Stimulated activated CD8-positive, alpha-beta memory T cell treated with anti-CD3 and anti-CD28 coated beads, Interleukin-2, amount 100 ng/mL, for 1 hour (primary cell): Measurements from ENCODE around the gene SLC35G6.

ENCODE experiments used
- DNase-seq, 2 donors: peaks; one replicate each; pipeline ENCODE4 v3.0.0-alpha.2; 2020; ENCODE audit warnings: low read depth in 2 of 2

Gene SLC35G6

DNA sequence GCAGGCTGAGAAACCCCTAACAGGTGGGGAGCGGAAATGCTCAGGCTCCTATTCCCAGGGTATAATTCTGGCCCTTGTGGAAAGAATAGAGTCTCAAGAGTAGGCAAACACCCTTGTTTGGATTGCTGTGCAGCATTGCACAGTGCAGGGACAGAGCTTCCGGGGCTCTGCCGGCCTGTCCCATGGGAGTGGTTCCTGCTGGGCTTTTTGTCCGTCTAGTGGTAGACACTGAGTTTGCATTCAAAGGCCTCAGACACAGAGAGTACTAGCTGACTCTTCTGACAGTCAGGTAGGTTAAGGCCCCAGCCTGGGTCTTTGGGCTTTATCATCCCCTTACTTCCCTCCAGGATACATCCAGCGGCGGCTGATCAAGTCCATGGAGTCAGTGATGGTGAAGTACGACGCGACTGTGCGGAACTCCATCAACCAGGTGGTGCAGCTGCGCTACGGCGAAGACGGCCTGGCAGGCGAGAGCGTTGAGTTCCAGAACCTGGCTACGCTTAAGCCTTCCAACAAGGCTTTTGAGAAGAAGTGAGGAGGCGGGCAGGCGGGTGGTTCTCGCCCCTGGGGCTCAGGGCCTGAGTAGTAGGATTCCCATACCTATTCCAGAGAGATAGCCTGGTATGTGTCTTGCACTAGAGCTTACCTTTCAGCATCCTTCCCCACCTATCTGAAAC is 21.1 kb downstream of the SLC35G6 start:
- no peak for DNase-seq

DNA sequence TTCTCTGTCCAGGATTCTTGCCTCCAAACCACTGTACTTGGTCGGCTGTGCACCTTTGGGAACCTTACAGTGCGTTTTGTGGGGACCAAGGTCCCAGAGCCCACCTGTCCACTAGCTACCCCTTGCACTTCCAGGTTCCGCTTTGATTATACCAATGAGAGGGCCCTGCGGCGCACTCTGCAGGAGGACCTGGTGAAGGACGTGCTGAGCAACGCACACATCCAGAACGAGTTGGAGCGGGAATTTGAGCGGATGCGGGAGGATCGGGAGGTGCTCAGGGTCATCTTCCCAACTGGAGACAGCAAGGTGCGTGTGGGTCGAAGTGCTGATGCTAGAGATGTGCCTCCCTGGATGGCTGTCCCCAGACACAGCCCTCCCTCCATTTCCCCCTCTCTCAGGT is 21.7 kb downstream of the SLC35G6 start:
- no peak for DNase-seq

DNA sequence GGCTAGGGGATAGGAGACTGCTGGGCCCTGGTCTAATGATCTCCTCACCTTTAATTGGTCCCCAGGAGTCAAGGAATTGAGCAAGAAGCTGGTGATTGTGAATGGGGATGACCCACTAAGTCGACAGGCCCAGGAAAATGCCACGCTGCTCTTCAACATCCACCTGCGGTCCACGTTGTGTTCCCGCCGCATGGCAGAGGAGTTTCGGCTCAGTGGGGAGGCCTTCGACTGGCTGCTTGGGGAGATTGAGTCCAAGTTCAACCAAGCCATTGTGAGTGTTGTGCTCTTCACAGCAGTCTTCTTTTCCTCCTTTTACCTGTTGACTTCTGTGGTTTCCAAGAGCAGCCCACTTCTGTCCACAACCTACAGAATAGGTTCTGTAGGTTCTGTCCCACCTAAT is 22.3 kb downstream of the SLC35G6 start:
- no peak for DNase-seq

DNA sequence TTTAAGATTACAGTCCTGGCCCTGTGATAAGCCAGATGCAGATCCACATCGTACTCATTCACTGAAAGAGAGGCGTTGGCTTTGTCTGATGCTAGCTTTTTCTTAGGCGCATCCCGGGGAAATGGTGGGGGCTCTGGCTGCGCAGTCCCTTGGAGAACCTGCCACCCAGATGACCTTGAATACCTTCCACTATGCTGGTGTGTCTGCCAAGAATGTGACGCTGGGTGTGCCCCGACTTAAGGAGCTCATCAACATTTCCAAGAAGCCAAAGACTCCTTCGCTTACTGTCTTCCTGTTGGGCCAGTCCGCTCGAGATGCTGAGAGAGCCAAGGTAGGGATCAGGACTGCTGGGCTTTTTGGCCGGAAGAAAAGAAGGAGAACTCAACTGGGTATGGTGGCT is 26.9 kb downstream of the SLC35G6 start:
- DNase-seq: no peak

DNA sequence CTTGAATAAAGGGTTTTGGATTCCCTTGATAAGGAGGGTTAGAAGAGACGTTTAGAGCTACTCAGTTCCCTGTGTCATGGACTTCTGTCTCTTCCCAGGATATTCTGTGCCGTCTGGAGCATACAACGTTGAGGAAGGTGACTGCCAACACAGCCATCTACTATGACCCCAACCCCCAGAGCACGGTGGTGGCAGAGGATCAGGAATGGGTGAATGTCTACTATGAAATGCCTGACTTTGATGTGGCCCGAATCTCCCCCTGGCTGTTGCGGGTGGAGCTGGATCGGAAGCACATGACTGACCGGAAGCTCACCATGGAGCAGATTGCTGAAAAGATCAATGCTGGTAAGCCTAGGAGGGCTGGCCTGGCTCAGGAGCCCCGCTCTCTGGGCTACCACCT is 27.6 kb downstream of the SLC35G6 start:
- no peak for DNase-seq

DNA sequence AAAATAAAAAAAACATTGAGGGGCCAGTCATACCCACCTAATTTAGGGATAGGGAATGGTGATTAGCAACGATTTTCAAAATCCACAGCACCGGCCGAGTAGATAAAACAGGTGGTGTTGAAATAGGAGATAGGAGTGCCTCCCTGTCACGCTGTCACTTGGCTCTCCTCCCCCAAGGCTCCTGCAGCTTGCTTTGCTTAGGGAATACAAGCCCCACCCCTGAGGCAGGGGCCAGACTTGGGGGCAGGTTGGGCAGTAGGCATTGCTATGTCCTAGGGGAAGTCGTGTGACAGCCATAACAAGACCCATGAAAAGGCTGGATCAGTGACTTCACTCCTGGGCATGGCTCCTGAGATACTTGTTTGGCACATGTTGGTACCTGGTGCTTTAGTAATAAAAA is 28.7 kb downstream of the SLC35G6 start:
- DNase-seq: no peak

DNA sequence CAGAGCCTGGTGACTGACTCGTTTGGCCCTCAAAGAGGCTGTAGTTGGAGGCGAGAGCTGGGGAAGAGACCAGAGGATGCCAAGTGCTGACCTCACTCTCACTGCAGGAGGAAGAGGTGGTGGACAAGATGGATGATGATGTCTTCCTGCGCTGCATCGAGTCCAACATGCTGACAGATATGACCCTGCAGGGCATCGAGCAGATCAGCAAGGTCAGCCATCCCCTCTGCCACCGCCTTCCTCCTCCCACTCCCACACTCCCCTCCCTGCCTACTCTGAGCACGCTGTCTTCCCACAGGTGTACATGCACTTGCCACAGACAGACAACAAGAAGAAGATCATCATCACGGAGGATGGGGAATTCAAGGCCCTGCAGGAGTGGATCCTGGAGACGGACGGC is 29.9 kb downstream of the SLC35G6 start:
- no peak for DNase-seq

DNA sequence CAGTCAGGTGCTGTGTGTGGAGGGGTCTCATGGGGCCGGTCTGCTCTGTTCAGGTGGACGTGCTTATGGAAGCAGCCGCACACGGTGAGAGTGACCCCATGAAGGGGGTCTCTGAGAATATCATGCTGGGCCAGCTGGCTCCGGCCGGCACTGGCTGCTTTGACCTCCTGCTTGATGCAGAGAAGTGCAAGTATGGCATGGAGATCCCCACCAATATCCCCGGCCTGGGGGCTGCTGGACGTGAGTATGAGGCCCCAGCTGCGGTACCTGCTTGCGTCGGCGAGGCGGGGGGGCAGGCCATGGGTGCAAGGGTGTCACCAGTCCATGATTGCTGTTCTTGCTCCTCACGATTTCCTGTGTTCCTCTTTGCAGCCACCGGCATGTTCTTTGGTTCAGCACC is 30.9 kb downstream of the SLC35G6 start:
- DNase-seq: no peak

DNA sequence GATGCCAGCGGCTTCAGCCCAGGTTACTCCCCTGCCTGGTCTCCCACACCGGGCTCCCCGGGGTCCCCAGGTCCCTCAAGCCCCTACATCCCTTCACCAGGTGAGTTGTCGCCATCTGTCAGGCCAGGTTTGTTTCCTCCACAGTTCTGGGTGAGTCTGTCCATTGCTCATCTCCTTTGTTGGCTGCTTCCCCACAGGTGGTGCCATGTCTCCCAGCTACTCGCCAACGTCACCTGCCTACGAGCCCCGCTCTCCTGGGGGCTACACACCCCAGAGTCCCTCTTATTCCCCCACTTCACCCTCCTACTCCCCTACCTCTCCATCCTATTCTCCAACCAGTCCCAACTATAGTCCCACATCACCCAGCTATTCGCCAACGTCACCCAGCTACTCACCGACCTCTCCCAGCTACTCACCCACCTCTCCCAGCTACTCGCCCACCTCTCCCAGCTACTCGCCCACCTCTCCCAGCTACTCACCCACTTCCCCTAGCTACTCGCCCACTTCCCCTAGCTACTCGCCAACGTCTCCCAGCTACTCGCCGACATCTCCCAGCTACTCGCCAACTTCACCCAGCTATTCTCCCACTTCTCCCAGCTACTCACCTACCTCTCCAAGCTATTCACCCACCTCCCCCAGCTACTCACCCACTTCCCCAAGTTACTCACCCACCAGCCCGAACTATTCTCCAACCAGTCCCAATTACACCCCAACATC is 31.7 kb downstream of the SLC35G6 start:
- no peak for DNase-seq

DNA sequence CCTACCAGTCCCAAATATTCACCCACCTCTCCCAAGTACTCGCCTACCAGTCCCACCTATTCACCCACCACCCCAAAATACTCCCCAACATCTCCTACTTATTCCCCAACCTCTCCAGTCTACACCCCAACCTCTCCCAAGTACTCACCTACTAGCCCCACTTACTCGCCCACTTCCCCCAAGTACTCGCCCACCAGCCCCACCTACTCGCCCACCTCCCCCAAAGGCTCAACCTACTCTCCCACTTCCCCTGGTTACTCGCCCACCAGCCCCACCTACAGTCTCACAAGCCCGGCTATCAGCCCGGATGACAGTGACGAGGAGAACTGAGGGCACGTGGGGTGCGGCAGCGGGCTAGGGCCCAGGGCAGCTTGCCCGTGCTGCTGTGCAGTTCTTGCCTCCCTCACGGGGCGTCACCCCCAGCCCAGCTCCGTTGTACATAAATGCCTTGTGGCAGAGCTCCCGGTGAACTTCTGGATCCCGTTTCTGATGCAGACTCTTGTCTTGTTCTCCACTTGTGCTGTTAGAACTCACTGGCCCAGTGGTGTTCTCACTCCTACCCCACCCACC is 32.7 kb downstream of the SLC35G6 start:
- no peak for DNase-seq

DNA sequence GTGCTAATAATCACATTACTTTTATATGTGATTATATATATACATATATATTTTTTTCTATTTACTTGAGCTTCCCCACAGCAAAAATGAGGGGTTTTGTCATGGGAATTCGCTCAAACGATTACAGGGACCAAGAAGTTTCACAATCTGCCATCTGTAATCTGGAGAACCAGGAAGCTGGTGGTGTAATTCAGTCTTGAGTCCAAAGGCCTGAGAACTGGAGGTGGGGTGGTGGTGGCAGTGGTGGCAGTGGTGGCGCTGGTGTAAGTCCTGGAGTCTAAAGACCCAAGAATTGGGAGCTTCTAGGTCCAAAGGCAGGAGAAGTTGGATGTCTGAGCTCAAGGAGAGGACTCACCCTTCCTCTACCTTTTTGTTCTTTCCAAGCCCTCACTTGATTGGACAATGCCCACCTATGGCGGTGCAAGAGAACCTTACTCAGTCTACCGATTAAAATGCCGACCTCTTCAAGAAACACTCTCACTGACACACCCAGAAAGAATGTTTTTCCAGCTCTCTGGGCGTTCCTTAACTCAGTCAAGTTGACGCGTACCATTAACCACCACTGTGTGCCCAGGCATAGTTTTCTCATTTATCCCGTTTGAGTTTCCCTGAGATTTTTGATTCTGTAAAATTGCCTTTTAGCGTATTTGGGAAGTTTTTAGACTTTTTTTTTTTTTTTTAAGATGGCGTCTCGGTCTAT is 34.8 kb downstream of the SLC35G6 start:
- no peak for DNase-seq

DNA sequence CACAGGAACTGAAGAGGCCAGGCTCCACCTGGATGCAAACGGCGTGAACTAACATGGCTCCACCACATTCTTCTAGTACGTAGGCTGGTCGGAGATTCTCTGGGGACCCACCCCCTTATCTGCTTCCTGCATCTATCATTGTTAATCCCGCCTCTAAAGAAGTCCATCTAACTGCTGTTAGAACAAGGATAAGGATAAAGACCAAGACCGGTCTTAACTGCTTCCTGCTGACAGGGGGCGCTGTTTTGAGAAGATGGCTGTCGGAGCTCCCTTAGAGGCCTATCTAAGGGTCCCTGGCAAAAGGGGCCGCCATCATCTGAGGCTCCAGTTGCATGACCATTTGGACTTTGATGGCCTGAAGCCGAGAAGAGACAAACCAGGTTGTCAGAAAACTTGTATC is 41.8 kb downstream of the SLC35G6 start:
- DNase-seq: peak in 1 of 2 donors; percentile 33

DNA sequence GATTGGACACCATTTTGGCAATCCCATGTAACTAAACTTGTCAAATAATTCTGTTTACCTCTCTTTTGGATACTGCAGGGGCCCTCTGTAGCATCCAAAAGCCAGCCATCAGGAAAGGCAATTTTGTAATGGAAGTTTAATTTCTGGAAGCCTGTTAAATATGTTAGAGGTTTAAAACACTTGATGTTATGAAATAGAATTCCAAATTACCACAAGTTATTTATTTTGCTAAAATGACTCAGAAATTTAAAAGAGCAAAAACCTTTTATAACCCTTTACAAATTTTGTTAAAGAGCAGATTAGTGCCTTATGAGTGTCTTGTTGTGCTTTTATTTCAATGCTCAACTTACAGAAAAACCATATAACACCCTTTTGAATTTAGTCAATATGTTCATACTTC is 47.6 kb downstream of the SLC35G6 start:
- no peak for DNase-seq

DNA sequence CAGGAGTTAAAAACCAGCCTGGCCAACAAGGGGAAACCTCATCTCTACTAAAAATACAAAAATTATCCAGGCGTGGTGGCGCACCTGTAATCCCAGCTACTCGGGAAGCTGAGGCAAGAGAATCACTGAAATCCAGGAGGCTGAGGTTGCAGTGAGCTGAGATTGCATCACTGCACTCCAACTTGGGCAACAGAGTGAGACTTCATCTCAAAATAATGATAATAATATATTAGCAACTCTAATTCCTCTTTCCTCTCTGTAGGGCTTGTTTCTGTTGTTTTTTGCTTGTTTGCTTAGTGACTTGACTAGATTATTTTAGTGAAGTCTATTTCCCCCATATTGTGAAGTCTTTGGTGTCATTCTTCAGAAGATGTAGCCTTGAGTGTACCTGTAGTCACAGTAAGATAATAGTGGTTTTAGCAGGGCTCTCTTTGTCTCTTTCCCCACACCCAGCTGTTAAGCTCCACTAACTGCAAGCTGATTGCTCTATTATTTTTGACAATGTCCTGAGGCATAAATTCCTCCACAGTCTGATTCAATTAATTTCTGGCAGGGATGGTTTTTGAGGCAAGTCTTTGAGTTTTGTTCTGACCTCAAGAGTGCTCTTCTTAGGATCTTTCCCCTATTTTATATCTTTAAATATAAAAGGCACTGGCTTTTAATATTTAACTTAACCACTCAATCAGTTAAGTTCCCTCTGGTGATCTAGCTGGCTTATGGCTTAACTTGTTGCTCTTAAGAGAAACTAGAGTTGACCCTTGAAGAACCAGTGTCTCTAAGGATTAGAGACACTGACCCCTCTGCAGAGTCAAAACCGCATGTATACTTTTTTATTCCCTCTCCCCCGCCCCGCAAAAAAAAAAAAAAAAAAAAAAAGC is 49.0 kb downstream of the SLC35G6 start:
- DNase-seq: no peak
